ENCODE results near the gene STARD3NL.
"Not testable (repeated sequence)": the region's sequence is repeated elsewhere in the genome, so short reads cannot be mapped to it uniquely, and the experiment has no call there.

STARD3NL gene

GRCh38 chr7:38224392-38224791 lies 46.3 kb downstream of the STARD3NL start:
- no peak for FAIRE-seq

DNA sequence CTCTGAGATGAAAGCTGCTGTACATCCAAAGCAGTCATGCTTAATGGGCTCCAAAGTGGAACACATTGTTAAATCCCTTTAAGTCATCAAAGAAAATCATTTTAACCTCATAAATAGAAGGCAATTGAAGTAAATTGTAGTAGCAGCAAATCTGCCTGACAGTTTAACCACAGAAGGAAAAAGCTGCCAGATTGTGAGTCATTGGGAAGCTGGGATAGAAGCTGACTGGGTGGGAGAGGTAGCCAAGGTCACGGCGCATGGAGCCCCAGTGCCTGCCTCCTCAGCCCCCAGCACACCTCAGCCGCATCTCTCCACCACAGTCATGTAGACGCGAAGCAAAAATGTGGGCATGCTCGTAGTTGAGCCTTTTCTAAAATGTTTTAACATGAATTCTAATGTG lies 51.3 kb downstream of the STARD3NL start:
- no peak for FAIRE-seq

- FAIRE-seq = no peak
Observed at GRCh38 chr7:38229884-38230642, 52.0 kb downstream of the STARD3NL start.

DNA sequence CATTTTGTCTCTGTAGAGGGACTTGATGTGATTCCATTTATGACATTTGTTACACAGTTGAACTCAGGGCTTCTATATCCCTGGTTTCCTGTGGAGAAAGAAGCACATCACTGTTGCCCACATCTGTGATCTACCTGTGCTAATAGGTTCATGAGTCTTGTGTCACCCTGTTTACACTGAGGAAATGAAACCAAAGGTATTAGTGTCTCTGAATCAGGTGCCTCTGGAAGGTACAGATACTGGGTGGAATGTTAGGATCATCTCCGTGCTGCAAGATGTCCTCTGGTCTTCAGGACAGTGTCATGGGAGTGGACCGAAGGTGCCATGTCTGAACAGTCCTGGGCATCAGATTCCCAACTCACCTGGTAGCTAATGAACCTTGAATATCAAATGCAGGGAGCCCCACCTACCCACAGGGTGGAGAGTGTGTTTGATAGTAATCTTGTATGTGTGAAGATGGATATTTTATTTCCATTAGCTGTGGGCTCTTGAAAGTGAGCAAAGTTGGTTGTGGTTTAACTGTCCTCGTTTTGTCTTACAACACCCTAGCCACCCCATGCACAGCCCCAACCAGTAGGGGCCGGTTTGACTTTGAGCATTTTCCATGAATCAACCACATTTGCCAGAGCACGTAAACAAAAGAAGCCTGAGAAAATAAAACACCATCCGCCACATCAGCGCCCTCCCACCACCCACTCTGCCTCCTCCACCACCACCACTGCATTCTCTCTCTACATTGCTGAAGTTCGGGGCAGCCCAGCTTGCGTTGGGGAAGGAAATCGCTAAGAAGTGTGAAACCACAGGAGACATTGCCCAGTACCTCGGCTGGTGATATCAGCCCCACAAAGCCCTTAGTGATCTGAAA lies 54.7 kb downstream of the STARD3NL start:
- FAIRE-seq = no peak

- not testable (repeated sequence) for FAIRE-seq
Observed at GRCh38 chr7:38234759-38235158, 56.7 kb downstream of the STARD3NL start.

DNA sequence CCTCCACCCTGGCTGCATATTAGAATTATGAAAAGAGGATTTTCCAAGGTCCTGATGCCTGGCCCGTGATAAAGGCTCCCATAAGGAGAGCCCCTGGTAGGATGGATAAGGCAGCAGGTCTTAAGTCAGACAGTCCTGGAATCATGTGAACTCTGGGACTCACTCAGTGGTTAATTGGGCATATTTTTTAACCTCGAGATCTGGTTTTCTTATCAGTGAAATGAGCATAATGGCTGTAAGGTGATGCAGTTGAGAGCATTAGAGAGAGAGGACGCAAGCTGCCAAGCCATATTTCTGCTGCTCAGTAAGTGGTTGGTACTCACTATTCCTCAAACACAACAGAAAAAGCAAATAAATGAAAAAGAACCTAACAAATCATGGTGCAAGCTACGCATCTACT lies 57.6 kb downstream of the STARD3NL start:
- FAIRE-seq = no peak

GRCh38 chr7:38239129-38239528 lies 61.1 kb downstream of the STARD3NL start:
- not testable (repeated sequence) for FAIRE-seq

GRCh38 chr7:38241071-38241470 lies 63.0 kb downstream of the STARD3NL start:
- no peak for FAIRE-seq

GRCh38 chr7:38242814-38243213 lies 64.8 kb downstream of the STARD3NL start:
- no peak for FAIRE-seq

DNA sequence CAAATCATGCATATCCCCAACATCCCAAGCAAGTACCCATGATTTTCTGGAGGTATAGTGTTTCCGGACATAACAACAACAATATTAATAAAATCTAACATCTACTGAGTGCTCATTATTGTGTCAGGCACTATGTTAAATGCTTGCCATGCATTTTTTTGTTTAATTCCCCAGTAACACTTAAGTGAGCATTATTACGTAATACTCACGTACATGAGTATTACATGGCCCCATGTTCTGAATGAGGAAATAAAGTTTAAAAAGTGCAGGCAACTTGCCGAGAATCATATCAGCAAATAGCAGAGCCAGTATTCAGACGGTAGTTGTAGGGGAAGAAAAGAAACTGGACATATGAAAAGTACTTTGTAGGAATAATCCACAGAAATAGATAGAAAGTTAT lies 65.3 kb downstream of the STARD3NL start:
- FAIRE-seq = not testable (repeated sequence)

DNA sequence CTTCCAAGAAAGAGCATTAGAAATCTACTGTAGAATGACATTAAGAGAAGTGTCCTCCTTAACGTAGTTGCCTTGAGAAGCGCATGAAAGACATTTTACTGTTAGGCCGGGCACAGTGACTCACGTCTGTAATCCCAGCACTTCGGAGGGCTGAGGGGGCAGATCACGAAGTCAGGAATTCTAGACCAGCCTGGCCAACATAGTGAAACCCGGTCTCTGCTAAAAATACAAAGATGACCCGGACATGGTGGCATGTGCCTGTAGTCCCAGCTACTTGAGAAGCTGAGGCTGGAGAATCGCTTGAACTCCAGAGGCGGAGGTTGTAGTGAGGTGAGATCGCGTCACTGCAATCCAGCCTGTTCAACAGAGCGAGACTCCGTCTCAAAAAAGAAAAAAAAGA lies 66.5 kb downstream of the STARD3NL start:
- FAIRE-seq = no peak

DNA sequence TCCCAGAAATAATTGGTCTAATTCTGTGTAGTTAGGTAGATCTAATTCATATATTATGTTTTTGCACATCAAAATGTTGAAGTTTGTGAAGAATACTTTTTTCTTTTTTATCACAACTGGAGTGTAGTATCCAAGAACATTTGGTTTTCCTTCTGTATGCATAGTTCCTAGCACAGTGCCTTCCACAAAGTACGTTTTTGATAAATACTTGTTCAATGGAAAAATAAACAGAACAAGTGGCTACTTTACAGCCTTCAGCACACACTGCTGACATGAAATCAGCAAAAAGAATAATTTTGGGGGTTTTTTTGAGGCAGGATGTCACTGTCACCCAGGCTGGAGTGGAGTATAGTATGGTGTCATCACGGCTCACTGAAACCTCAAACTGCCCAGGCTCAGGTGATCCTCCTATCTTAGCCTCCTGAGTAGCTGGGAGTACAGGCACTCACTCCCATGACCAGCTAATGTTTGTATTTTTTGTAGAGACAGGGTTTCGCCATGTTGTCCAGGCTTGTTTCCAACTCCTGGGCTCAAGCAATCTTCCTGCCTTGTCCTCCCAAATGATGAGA lies 67.4 kb downstream of the STARD3NL start:
- no peak for FAIRE-seq

DNA sequence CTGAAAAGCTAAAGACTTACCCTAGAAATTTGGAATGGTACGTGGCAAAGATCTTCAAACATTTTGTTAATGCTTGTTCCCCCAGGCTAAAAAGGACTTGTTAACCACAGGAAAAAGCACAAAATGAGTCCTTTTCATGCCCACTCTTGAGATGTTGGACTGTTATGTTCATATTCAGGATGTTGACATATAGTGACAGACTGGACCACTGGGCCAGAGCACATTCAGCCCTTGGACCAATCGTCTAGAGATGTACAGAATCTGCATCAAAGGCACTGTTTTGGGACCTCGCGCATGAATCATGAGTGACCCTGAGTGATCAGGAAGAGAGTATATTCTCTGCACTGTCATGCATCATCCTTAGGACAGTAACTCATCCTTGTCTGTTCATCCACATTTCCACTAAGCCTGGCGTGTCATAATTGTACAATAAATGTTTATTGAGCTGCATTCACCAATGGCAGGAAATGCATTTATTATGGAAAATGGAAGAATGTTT lies 70.1 kb downstream of the STARD3NL start:
- FAIRE-seq = no peak

DNA sequence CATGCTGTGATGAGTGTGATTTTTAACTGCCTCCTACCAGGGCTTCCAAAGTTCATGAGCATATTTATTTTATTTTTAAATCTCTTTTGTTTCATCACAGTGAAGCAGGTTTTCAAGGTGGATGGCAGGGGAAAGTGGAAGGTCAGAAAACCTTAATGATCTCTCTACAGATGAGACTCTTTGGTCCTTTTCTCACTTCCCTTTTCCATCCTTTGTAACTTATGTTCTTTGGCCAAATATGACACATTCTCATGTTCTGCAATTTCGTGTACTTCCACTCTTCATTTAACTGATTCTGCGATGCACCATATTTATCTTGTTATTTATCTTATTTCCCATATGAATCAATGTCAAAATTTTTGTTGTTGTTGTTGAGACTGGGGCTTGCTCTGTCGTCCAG lies 71.8 kb downstream of the STARD3NL start:
- not testable (repeated sequence) for FAIRE-seq

GRCh38 chr7:38257350-38257677 lies 79.3 kb downstream of the STARD3NL start:
- no peak for FAIRE-seq

DNA sequence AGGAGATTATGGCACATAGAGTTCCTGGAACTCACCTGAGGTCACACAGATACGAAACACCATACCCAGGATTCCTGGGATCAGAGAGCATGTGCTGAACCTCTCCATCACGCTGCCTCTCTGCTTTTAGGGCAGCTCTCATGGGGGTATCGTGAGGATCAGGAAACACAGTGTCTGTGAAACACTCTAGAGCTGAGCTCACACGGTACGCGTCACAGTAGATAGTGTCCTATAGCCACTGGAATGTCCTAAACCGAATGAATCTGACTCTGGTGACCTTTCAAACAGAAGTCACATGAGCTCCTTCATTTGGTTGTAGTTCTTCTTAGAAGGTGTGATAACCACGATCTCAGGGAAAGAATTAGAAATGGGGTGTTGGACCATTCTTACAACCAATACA lies 81.1 kb downstream of the STARD3NL start:
- not testable (repeated sequence) for FAIRE-seq

- not testable (repeated sequence) for FAIRE-seq
Observed at GRCh38 chr7:38261601-38262000, 83.6 kb downstream of the STARD3NL start.

DNA sequence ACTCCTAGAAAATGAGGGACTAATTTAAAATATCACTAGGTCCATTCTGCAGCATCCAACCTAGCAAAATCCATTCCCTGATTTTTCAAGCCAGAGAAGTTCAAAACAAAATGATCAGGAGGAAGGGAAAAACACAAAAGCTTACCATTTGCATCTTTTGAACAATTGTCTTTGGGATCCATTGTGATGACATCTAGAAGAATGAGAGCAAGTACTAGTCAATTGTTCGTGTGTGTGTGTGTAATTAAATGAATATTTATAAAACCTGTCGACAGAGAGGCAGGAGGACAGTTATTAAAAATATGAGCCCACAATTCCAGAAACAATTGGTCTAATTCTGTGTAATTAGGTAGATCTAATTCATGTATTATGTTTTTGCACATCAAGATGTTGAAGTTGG lies 84.0 kb downstream of the STARD3NL start:
- not testable (repeated sequence) for FAIRE-seq

GRCh38 chr7:38262545-38262944 lies 84.5 kb downstream of the STARD3NL start:
- no peak for FAIRE-seq

DNA sequence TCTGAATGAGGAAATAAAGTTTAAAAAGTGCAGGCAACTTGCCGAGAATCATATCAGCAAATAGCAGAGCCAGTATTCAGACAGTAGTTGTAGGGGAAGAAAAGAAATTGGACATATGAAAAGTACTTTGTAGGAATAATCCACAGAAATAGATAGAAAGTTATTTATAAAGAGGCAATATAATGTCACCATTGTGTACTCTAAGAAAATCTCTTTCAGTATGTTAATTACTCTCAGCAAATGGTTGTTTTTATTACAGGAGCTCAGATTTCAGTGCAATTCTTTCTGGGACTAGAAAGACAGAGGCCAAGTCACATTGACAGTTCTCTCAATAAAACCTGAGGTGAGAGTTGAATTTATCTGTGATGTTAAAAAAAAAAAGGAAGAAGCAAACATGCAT lies 85.2 kb downstream of the STARD3NL start:
- FAIRE-seq = not testable (repeated sequence)

DNA sequence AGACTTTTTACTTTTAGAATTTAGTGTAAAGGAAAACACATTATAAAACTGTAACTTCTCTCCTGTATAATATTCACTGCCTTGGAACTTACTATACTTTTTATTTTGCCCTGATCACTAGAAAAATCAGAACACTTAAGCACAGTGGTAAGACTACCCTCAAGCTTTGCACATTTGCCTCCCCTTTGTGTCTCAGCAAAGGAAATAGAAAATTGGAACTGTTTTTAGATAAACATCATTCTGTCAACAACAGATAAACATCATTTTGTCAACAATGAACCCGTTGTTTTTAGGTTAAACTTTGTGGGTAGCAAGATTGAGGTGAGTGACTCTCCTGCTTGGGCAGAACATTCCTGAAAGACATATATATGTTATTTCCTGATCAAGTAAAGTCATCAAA lies 86.6 kb downstream of the STARD3NL start:
- not testable (repeated sequence) for FAIRE-seq

DNA sequence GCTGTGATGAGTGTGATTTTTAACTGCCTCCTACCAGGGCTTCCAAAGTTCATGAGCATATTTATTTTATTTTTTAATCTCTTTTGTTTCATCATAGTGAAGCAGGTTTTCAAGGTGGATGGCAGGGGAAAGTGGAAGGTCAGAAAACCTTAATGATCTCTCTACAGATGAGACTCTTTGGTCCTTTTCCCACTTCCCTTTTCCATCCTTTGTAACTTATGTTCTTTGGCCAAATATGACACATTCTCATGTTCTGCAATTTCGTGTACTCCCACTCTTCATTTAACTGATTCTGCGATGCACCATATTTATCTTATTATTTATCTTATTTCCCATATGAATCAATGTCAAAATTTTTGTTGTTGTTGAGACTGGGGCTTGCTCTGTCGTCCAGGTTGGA lies 87.9 kb downstream of the STARD3NL start:
- not testable (repeated sequence) for FAIRE-seq

- not testable (repeated sequence) for FAIRE-seq
Observed at GRCh38 chr7:38269704-38270346, 91.8 kb downstream of the STARD3NL start.

Measured in A204.1 (cell line).